Upper lobe of left lung (tissue), 6 donors: ENCODE measurements around the gene IQUB. TPM values are rescaled to one million over a fixed set of nuclear protein-coding genes. Genes with fewer than 3 reads are reported as not detected.

Experiments used
- ATAC-seq, 2 donors: fragments of 200-7000 bp; cut with Tn5 transposase; one replicate each; pipeline ENCODE4 v1.9.1; 2022; ENCODE audit warnings: mild to moderate bottlenecking in 2 of 2, moderate library complexity in 2 of 2; ENCODE audit not compliant: low FRiP score in 2 of 2
- DNase-seq, 2 donors: peaks; one replicate each; pipeline ENCODE4 v3.0.0-alpha.2; 2019 to 2020
- H3K27ac ChIP-seq, 4 donors: fragments of 200-600 bp; sonication (generic); one replicate each; pipeline ENCODE4 v1.5.1; 2016 to 2019
- H3K27me3 ChIP-seq, 4 donors: fragments of 200-600 bp; sonication (generic); one replicate each; pipeline ENCODE4 v1.5.1; 2017 to 2019
- H3K36me3 ChIP-seq, 4 donors: fragments of 200-600 bp; sonication (generic); one replicate each; pipeline ENCODE4 v1.5.1; 2016 to 2019
- H3K4me1 ChIP-seq, 4 donors: fragments of 200-600 bp; sonication (generic); one replicate each; pipeline ENCODE4 v1.5.1; 2018 to 2019
- H3K4me3 ChIP-seq, 4 donors: fragments of 200-600 bp; sonication (generic); one replicate each; pipeline ENCODE4 v1.5.1; 2017 to 2019; ENCODE audit warnings: mild to moderate bottlenecking in 2 of 4, moderate library complexity in 1 of 4
- H3K9me3 ChIP-seq, 4 donors: fragments of 200-600 bp; sonication (generic); one replicate each; pipeline ENCODE4 v1.5.1; 2018 to 2019
- EP300 ChIP-seq, 4 donors: sonication (generic); formaldehyde crosslinking; IDR thresholded peaks; one replicate each; pipeline ENCODE4 v1.5.1; 2017; ENCODE audit warnings: antibody characterized with exemption in 4 of 4, control low read depth in 2 of 4
- POLR2A ChIP-seq, 4 donors: fragments of 450-650 bp; IDR thresholded peaks; one replicate each; pipeline ENCODE4 v1.5.1; 2016 to 2017; ENCODE audit warnings: antibody characterized with exemption in 4 of 4, mild to moderate bottlenecking in 2 of 4
- POLR2AphosphoS5 ChIP-seq, 2 donors: sonication (generic); formaldehyde crosslinking; IDR thresholded peaks; one replicate each; pipeline ENCODE4 v1.5.1; 2017; ENCODE audit warnings: antibody characterized with exemption in 2 of 2
- WGBS, 2 donors: methylation state at CpG; one replicate each; pipeline ENCODE4 v1.1.5; 2017 to 2018; 5-methylcytosine and 5-hydroxymethylcytosine counted together
- total RNA-seq, 6 donors: library from RNA; depleted of rRNA in 4 of 6; stranded (reverse); fragments of >200 nt in 4 of 6; gene quantifications; one replicate each; pipeline versions ENCODE4 v1.1.0 to v1.2.1, GENCODE V29; 2016 to 2021
- TF ChIP-seq, protein P1 (sequence below), 6 experiments: fragments of 450-650 bp in 4 of 6; fragments of 200-600 bp in 2 of 6; sonication (generic) in 2 of 6; IDR thresholded peaks; one replicate each; pipeline ENCODE4 v1.5.1; 2016 to 2019; ENCODE audit warnings: antibody characterized with exemption in 6 of 6
- donor health status: DM: no; HTN: no; CAD: no; lungs with moderate emphysema.
- donor health status: DM: no; HTN: yes; CAD: no; lungs with severe emphysema.

Gene IQUB
- total RNA-seq, 6 donors from 2014 or later: 0.66 to 19.7 (median 2.0) TPM

DNA sequence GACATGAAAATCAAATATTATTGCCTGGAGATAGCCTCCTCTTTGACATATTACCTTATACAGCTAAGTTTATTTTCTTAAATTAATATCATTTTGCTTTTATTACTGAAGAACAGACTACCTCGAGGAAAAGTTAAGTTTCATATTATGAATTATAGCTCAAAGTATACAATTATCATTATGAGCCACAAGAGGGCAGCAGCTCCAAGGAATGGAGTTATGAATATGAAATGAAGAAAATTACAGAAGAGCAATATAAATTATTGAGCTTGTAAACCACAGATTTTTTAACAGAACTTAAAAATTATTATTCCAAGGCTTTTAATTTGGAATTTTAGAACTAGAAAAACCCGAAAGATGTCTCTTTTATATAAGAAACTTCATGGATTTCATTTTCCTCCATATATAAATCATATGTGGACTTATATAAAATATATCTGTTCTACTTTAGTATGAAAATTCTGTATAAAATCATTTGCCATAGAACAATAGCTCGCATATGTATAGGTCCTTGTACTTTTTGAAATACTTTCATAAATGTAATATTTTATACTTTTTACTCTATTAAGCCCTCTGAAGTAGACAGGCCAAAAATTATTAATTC is 40.1 kb downstream of the IQUB start:
- peak in 1 of 2 donors; percentile 72 for ATAC-seq

GRCh38 chr7:123492485-123492884 is 41.9 kb downstream of the IQUB start:
- no peak for ATAC-seq
- TF ChIP-seq, protein P1, sequence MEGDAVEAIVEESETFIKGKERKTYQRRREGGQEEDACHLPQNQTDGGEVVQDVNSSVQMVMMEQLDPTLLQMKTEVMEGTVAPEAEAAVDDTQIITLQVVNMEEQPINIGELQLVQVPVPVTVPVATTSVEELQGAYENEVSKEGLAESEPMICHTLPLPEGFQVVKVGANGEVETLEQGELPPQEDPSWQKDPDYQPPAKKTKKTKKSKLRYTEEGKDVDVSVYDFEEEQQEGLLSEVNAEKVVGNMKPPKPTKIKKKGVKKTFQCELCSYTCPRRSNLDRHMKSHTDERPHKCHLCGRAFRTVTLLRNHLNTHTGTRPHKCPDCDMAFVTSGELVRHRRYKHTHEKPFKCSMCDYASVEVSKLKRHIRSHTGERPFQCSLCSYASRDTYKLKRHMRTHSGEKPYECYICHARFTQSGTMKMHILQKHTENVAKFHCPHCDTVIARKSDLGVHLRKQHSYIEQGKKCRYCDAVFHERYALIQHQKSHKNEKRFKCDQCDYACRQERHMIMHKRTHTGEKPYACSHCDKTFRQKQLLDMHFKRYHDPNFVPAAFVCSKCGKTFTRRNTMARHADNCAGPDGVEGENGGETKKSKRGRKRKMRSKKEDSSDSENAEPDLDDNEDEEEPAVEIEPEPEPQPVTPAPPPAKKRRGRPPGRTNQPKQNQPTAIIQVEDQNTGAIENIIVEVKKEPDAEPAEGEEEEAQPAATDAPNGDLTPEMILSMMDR (IDR thresholded peaks at IDR 0.05): no peak
- TF ChIP-seq POLR2A (IDR thresholded peaks at IDR 0.05) (no peak), EP300 (IDR thresholded peaks at IDR 0.05) (no peak), POLR2AphosphoS5 (IDR thresholded peaks at IDR 0.05) (no peak)
- Histone ChIP-seq H3K9me3 (no peaks in the 10 kb centered on the region), H3K27me3 (no peaks in the 10 kb centered on the region), H3K27ac (no peak overlapping the region), H3K4me1 (peaks cover 0 to 6% (median 0%) of the 10 kb centered on the region in 4 donors), H3K4me3 (no peak overlapping the region), H3K36me3 (no peaks in the 10 kb centered on the region)
- WGBS, 2 donors: 80 to 84% methylated on average over 3 of the region's 3 CpGs
- DNase-seq: no peak

More for the DNA sequence above, 40.1 kb downstream of the IQUB start:
- H3K27ac ChIP-seq: no peak overlapping the region
- no peak for DNase-seq
- no peaks in the 10 kb centered on the region for H3K9me3 ChIP-seq
- H3K36me3 ChIP-seq: no peaks in the 10 kb centered on the region
- H3K4me1 ChIP-seq: peaks cover 0 to 6% (median 0%) of the 10 kb centered on the region in 4 donors
- H3K4me3 ChIP-seq: no peak overlapping the region
- TF ChIP-seq, protein P1 (IDR thresholded peaks at IDR 0.05): peak; percentile 32 to 57 (median 51)
- TF ChIP-seq EP300 (IDR thresholded peaks at IDR 0.05): no peak
- TF ChIP-seq POLR2A (IDR thresholded peaks at IDR 0.05): no peak
- TF ChIP-seq POLR2AphosphoS5 (IDR thresholded peaks at IDR 0.05): no peak
- H3K27me3 ChIP-seq: no peaks in the 10 kb centered on the region
- 6 to 9% methylated on average over 3 of the region's 3 CpGs for WGBS, 2 donors

DNA sequence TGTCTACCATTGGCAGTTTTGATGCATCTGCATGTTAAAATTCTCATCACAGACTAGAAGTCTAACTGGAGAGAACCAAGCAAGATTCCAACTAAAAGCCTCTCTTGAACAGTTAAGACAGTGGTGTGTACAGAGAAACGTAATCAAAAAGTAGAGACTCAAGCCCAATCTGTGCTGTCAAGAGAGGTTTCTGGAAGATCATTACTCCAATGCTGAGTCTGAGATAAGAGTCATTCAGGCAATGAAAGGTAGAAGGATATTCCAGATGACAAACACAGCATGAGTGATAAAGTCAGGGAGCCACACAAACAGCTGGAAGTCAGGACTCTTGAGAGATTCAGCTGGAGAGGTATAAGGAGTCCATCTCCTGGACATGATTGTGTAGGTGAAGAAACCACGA is 48.7 kb downstream of the IQUB start:
- 83 to 84% methylated on average over 2 of the region's 2 CpGs for WGBS, 2 donors
- Histone ChIP-seq H3K27ac (no peak overlapping the region), H3K27me3 (no peaks in the 10 kb centered on the region), H3K4me3 (no peak overlapping the region), H3K36me3 (no peaks in the 10 kb centered on the region), H3K9me3 (no peaks in the 10 kb centered on the region), H3K4me1 (no peaks in the 10 kb centered on the region)
- ATAC-seq (no peak), DNase-seq (no peak)
- TF ChIP-seq EP300 (IDR thresholded peaks at IDR 0.05): no peak
- TF ChIP-seq, protein P1 (IDR thresholded peaks at IDR 0.05): no peak
- no peak for TF ChIP-seq POLR2AphosphoS5 (IDR thresholded peaks at IDR 0.05)
- TF ChIP-seq POLR2A (IDR thresholded peaks at IDR 0.05): no peak

GRCh38 chr7:123485187-123485586 is 49.2 kb downstream of the IQUB start:
- Histone ChIP-seq H3K4me3 (no peak overlapping the region), H3K4me1 (no peaks in the 10 kb centered on the region), H3K27ac (no peak overlapping the region), H3K9me3 (no peaks in the 10 kb centered on the region), H3K27me3 (no peaks in the 10 kb centered on the region), H3K36me3 (no peaks in the 10 kb centered on the region)
- WGBS, 2 donors: 97 to 100% methylated on average over 1 of the region's 1 CpG
- ATAC-seq (no peak), DNase-seq (no peak)
- TF ChIP-seq, protein P1 (IDR thresholded peaks at IDR 0.05): no peak
- no peak for TF ChIP-seq POLR2A (IDR thresholded peaks at IDR 0.05)
- TF ChIP-seq POLR2AphosphoS5 (IDR thresholded peaks at IDR 0.05): no peak
- TF ChIP-seq EP300 (IDR thresholded peaks at IDR 0.05): no peak

- Histone ChIP-seq H3K4me3 (no peak overlapping the region), H3K27ac (no peak overlapping the region), H3K4me1 (no peaks in the 10 kb centered on the region), H3K36me3 (no peaks in the 10 kb centered on the region), H3K9me3 (no peaks in the 10 kb centered on the region), H3K27me3 (no peaks in the 10 kb centered on the region)
- no peak for DNase-seq
- WGBS, 2 donors: 91 to 95% methylated on average over 2 of the region's 2 CpGs
- ATAC-seq: no peak
- TF ChIP-seq, protein P1 (IDR thresholded peaks at IDR 0.05): no peak
- TF ChIP-seq EP300 (IDR thresholded peaks at IDR 0.05) (no peak), POLR2AphosphoS5 (IDR thresholded peaks at IDR 0.05) (no peak), POLR2A (IDR thresholded peaks at IDR 0.05) (no peak)
Measured at GRCh38 chr7:123484199-123484598, 50.2 kb downstream of the IQUB start.
